HUES6 (cell line): ENCODE measurements around the gene ARHGEF16.

ENCODE experiments used
- H3K27ac ChIP-seq: 2 replicates; pipeline ENCODE4 v1.7.0; 2013; ENCODE audit warnings: low read depth, mild to moderate bottlenecking, low read length, inconsistent platforms
- H3K27me3 ChIP-seq: 2 replicates; pipeline ENCODE4 v1.6.1; 2013; ENCODE audit warnings: low read length; ENCODE audit not compliant: control insufficient read depth, insufficient read depth
- H3K36me3 ChIP-seq: 2 replicates; pipeline ENCODE4 v1.6.1; 2013; ENCODE audit warnings: low read length; ENCODE audit not compliant: control insufficient read depth, insufficient read depth
- H3K4me1 ChIP-seq: 2 replicates; pipeline ENCODE4 v1.6.1; 2013; ENCODE audit warnings: low read length; ENCODE audit not compliant: control insufficient read depth, insufficient read depth
- H3K4me3 ChIP-seq: 2 replicates; pipeline ENCODE4 v1.5.1; 2013; ENCODE audit warnings: low read depth, low read length
- H3K9ac ChIP-seq: one replicate; pipeline ENCODE4 v1.6.1; 2013; ENCODE audit warnings: mild to moderate bottlenecking, low read length
- H3K9me3 ChIP-seq: 2 replicates; pipeline ENCODE4 v1.6.1; 2013; ENCODE audit warnings: low read depth, low read length; ENCODE audit not compliant: control insufficient read depth, insufficient read depth

The ARHGEF16 gene

GRCh38 chr1:3525551-3526482 lies 71.4 kb downstream of the ARHGEF16 start:
- H3K27me3 ChIP-seq, result peaks cover 19% of the 10 kb centered on the region
- H3K9me3 ChIP-seq, result no peaks in the 10 kb centered on the region
- H3K9ac ChIP-seq, result no peak overlapping the region
- peaks cover 8% of the 10 kb centered on the region for H3K4me1 ChIP-seq
- no peaks in the 10 kb centered on the region for H3K36me3 ChIP-seq
- H3K4me3 ChIP-seq, result no peak overlapping the region
- no peak overlapping the region for H3K27ac ChIP-seq

DNA sequence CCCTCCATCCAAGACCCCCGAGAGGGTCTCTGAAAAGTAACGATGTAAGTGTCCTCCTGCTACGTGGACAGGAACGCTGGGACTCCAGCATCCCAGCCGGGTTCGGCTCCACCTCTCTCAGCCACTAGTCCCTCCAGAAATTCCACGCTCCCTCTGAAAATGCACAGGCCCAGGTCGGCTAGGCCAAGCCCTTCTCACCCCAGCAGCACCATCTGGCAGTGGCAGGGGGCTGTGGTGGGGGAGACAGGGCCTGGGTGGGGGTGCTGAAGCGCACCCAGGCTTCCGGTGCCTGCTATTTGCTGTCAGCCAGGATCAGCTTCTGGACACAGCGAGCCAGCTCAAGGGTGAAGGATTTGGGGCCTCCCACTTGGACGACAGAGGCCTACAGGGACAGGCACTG lies 73.3 kb downstream of the ARHGEF16 start:
- Histone ChIP-seq H3K9me3 (no peaks in the 10 kb centered on the region), H3K36me3 (no peaks in the 10 kb centered on the region), H3K27me3 (peaks cover 29% of the 10 kb centered on the region), H3K4me1 (peaks cover 15% of the 10 kb centered on the region), H3K9ac (no peak overlapping the region), H3K27ac (no peak overlapping the region), H3K4me3 (no peak overlapping the region)

- H3K27ac ChIP-seq, result no peak overlapping the region
- no peak overlapping the region for H3K9ac ChIP-seq
- no peak overlapping the region for H3K4me3 ChIP-seq
- H3K36me3 ChIP-seq, result no peaks in the 10 kb centered on the region
- no peaks in the 10 kb centered on the region for H3K9me3 ChIP-seq
- peaks cover 33% of the 10 kb centered on the region for H3K27me3 ChIP-seq
- H3K4me1 ChIP-seq, result peaks cover 15% of the 10 kb centered on the region
Measured at GRCh38 chr1:3529099-3529729, 74.7 kb downstream of the ARHGEF16 start.

DNA sequence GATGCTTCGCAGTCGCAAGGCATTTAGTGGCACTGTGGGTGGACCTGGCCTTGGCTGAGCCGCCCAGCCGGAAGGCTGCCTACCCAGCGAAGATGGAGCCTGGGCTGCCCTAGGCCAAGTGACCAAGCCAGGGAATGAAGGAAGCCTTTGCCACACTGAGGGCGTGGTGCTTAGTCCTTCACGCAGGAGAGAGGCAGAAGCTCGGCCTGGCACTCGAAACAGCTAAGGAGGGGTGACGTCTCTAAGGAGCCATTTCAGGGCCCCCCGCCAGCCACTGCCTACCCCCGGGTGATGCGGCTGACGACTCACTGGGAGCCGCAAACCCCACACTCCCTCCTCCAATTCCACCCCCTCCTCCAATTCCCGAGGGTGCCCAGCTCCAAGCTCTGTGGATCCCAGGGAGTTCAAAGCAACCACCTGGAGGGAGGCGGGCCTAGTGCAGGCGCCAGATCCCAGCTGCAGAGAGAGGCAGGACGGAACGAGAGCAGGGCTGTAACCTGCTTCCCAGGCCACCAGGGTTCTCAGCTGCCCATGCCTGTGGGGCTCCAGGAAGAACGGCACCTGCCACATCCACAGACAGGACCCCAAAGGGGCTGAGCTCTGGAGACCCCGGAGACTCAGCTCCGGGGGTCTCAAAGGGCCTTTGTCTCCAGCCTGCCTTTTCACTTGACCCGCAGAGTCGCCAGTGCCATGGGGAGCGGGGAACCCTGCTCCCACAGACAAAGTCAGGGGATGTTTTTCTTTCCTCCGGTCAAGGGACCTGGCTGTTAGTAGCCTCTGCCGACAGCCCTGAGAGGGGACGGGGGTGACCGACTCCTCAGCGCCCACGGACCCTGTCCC lies 75.8 kb downstream of the ARHGEF16 start:
- Histone ChIP-seq H3K9ac (peak overlapping the region; percentile 62), H3K27ac (no peak overlapping the region), H3K9me3 (no peaks in the 10 kb centered on the region), H3K36me3 (no peaks in the 10 kb centered on the region), H3K27me3 (peaks cover 33% of the 10 kb centered on the region), H3K4me3 (peak overlapping the region; percentile 70), H3K4me1 (peaks cover 15% of the 10 kb centered on the region)
